ENCODE measurements around the gene MEX3A. TPM values are rescaled to one million over a fixed set of nuclear protein-coding genes. Genes with fewer than 3 reads are reported as not detected.
A peak's percentile ranks its signal among the peaks of the same experiment; 100 is the strongest.

The MEX3A gene
- total RNA-seq, 1 donor from 2014 or later = 114 TPM

DNA sequence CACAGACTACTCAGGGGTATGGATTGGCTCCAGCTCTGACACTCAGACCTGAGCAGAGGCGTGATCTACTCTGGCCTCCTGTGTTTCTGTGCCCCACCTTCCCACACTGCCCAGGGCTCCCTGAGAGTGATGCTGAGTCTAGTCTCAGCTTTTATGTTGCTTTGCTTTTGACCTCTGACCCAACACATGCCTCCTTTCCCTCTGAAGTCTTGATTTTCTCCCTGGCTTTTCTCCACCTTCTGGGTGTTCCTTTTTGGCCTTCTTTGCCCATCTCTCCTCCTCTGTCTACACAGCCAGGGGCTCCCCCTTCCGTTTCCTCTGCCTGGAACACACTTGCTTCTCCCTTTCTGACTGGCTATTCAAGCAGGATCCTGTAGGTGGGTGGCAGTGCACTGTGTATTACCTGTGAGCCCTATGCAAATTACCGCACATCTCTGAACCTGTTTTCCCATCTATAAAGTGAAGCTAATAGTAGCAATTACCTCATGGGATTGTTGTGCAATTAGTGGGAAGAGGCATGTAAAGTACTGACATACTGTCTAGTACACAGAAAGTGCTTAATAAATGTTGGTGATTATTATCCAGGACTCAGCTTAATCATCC lies 13.7 kb upstream of the MEX3A start:
- Mint-ChIP-seq H3K4me1 (ENCODE audit: low read depth, unreplicated experiment) (peaks cover 26% of the 10 kb centered on the region), H3K27me3 (ENCODE audit: unreplicated experiment) (peaks cover 4% of the 10 kb centered on the region), H3K27ac (ENCODE audit: unreplicated experiment) (peak overlapping the region; percentile 49), H3K4me3 (ENCODE audit: unreplicated experiment) (peak overlapping the region; percentile 35), H3K9me3 (ENCODE audit: unreplicated experiment) (peaks cover 14% of the 10 kb centered on the region), H3K36me3 (ENCODE audit: unreplicated experiment) (no peaks in the 10 kb centered on the region)
- no peak for DNase-seq
- TF ChIP-seq, protein P1, sequence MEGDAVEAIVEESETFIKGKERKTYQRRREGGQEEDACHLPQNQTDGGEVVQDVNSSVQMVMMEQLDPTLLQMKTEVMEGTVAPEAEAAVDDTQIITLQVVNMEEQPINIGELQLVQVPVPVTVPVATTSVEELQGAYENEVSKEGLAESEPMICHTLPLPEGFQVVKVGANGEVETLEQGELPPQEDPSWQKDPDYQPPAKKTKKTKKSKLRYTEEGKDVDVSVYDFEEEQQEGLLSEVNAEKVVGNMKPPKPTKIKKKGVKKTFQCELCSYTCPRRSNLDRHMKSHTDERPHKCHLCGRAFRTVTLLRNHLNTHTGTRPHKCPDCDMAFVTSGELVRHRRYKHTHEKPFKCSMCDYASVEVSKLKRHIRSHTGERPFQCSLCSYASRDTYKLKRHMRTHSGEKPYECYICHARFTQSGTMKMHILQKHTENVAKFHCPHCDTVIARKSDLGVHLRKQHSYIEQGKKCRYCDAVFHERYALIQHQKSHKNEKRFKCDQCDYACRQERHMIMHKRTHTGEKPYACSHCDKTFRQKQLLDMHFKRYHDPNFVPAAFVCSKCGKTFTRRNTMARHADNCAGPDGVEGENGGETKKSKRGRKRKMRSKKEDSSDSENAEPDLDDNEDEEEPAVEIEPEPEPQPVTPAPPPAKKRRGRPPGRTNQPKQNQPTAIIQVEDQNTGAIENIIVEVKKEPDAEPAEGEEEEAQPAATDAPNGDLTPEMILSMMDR (IDR thresholded peaks at IDR 0.05; ENCODE audit: partially characterized antibody, unreplicated experiment) = no peak

DNA sequence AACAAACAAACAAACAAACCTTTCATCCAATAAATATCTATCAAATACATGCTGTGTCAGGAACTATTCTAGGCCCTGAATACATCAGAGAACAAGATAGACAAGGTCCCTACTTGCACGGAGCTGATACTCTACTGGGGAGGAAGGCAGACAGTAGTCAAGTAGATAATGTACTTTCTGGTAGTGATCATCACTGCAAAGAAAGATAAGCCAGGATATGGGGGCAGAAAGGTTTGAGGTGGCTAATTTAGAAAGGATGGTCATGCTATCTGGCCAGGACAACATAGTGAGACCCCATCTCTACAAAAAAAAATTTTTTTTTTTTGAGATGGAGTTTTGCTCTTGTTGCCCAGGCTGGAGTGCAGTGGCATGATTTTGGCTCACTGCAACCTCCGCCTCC lies 9.3 kb upstream of the MEX3A start:
- TF ChIP-seq, protein P1 (IDR thresholded peaks at IDR 0.05; ENCODE audit: partially characterized antibody, unreplicated experiment) = no peak
- H3K27ac Mint-ChIP-seq (ENCODE audit: unreplicated experiment) = no peak overlapping the region
- DNase-seq = no peak
- no peaks in the 10 kb centered on the region for H3K27me3 Mint-ChIP-seq (ENCODE audit: unreplicated experiment)
- H3K4me3 Mint-ChIP-seq (ENCODE audit: unreplicated experiment) = no peak overlapping the region
- H3K4me1 Mint-ChIP-seq (ENCODE audit: low read depth, unreplicated experiment) = peaks cover 18% of the 10 kb centered on the region
- H3K9me3 Mint-ChIP-seq (ENCODE audit: unreplicated experiment) = peaks cover 5% of the 10 kb centered on the region
- no peaks in the 10 kb centered on the region for H3K36me3 Mint-ChIP-seq (ENCODE audit: unreplicated experiment)

DNA sequence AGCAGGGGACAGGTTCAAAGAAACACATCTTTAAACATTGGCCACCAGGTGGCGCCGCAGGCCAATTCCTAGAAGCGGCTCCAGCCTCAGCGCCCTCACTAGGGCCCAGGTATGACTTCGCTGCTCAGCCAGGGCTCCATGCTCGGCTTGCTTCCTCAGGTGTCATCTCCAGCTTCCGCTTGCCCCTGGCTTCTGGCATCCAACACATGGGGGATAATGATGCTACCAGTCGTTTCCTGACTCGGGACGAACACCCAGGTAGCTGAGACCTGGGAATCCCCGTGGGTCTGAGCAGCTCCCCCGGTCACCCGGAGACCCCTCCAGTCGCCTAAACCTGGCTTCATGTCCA lies 8.5 kb upstream of the MEX3A start:
- Mint-ChIP-seq H3K4me3 (ENCODE audit: unreplicated experiment) (peak overlapping the region; percentile 53), H3K27me3 (ENCODE audit: unreplicated experiment) (no peaks in the 10 kb centered on the region), H3K9me3 (ENCODE audit: unreplicated experiment) (peaks cover 2% of the 10 kb centered on the region), H3K27ac (ENCODE audit: unreplicated experiment) (peak overlapping the region; percentile 80), H3K4me1 (ENCODE audit: low read depth, unreplicated experiment) (peaks cover 13% of the 10 kb centered on the region), H3K36me3 (ENCODE audit: unreplicated experiment) (no peaks in the 10 kb centered on the region)
- peak; percentile 89 for DNase-seq
- TF ChIP-seq, protein P1 (IDR thresholded peaks at IDR 0.05; ENCODE audit: partially characterized antibody, unreplicated experiment) = peak; percentile 92

DNA sequence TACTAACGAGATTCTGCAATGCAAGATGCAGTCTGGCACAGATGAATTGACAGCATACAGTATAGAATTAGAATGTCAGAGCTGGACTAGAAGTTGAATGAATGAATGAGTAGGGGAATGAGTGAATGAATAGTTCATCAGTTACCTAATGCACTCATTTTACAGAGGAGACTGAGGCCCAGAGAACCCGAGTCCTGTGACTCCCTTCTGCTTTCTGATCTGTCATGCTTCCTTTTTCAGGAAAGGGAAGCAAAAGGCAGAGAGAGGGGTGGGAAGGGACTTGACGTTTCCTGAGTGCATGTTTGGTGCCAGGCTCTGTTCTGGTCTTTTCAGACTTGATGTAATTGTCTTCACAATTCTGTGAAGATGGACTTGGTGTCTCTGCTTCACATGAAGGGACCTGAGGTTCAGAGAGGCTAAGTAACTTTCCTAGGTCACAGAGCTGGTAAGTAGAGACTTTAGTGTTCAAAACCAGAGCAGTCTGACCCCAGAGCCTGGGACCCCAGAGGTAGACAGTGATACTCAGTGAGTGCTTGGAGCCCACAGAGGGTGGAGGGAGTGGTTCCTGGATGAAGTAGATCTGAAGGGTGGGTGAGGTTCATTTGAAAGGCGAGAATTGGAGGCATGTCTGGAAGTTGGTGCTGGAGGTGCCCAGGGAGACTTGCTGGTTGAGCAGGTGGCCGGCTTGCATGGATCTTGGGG lies 8.0 kb upstream of the MEX3A start:
- no peak for DNase-seq
- Mint-ChIP-seq H3K4me3 (ENCODE audit: unreplicated experiment) (peak overlapping the region; percentile 53), H3K4me1 (ENCODE audit: low read depth, unreplicated experiment) (peaks cover 15% of the 10 kb centered on the region), H3K27ac (ENCODE audit: unreplicated experiment) (peak overlapping the region; percentile 80), H3K36me3 (ENCODE audit: unreplicated experiment) (no peaks in the 10 kb centered on the region), H3K27me3 (ENCODE audit: unreplicated experiment) (no peaks in the 10 kb centered on the region), H3K9me3 (ENCODE audit: unreplicated experiment) (peaks cover 3% of the 10 kb centered on the region)
- TF ChIP-seq, protein P1 (IDR thresholded peaks at IDR 0.05; ENCODE audit: partially characterized antibody, unreplicated experiment) = no peak

DNA sequence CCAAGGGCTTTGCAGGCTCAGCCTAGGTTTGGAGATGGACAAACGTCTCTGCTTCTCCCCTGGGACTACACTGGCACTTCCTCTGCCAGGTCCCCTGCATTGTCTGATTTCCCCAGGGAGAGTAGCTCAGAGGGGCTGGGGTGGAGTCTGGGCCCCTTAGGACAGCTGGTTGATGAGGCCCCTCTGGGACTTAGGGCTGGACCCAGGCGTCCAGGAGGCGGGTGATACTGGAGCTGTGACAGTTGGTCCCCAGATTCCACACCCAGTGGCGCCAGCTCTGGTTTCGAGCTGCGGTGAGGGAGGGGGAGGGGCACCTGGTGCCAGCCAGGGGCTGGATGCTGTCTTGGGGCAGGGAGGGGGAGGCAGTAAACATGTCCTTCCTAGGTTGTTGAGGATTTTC lies 7.4 kb upstream of the MEX3A start:
- H3K27me3 Mint-ChIP-seq (ENCODE audit: unreplicated experiment) = no peaks in the 10 kb centered on the region
- H3K27ac Mint-ChIP-seq (ENCODE audit: unreplicated experiment) = no peak overlapping the region
- DNase-seq = no peak
- peaks cover 16% of the 10 kb centered on the region for H3K4me1 Mint-ChIP-seq (ENCODE audit: low read depth, unreplicated experiment)
- peaks cover 7% of the 10 kb centered on the region for H3K9me3 Mint-ChIP-seq (ENCODE audit: unreplicated experiment)
- H3K4me3 Mint-ChIP-seq (ENCODE audit: unreplicated experiment) = no peak overlapping the region
- H3K36me3 Mint-ChIP-seq (ENCODE audit: unreplicated experiment) = no peaks in the 10 kb centered on the region
- TF ChIP-seq, protein P1 (IDR thresholded peaks at IDR 0.05; ENCODE audit: partially characterized antibody, unreplicated experiment) = no peak

Data from glutamatergic neuron (in vitro differentiated cells).